CD4-positive, alpha-beta T cell treated with Interleukin-10 for 1 hour (primary cell): ENCODE data around the gene DOHH.

Source experiments
- DNase-seq: peaks from one replicate; pipeline ENCODE4 v3.0.0-alpha.2; 2020

DOHH gene

DNA sequence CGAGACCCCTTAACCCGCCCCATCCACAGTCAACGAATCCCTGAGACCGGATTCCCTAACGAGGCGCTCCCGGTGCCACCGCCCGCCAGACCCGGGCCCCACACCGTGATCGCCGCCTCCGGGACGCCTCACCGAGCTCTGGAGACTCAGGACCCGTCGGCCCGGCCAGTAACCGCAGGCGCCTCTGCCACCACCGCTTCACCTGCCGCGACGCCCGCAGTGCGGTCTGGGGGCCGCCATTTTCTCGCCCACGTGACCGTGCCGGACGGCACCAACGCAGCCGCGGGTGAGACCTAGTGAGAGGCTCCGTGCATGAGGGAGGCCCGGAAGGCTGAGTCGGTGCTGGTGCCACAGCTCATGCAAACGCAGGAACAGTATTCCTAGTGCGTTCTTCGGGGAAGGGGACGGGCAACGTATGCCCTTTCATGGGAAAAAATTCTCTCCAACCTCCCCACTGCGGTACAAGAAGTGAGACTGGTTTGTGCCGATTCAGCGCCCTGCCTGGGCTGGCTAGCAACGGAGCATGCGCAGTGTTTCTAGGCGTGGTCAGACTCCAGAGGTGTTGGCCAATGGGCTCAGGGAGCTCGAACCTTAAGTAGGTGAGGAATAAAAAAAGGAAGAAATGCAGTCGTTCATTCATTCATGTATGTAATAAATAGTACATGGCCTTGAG, at the start of gene DOHH:
DOHH (minus strand) TSS at position 246 of the 673 bp plus-strand sequence. CDS start 3,860 bp downstream, outside the sequence.
- peak; percentile 97 for DNase-seq

DNA sequence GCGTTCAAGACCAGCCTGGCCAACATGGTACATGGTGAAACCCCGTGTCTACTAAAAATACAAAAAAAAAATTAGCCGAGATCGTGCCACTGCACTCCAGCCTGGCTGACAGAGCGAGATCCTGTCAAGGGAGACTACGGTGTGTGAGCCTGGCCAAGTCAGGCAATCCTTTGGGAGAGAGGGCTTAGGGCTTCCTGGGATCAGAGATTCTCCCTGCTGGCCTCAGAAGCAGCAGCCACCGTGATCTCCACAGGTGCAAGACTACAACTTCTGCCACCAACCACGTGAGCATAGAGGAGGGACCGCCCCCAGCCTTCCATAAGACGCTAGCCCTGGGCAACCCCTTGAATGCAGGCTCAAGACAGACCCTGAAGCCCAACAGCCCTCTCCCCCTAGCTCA, 49.3 kb upstream of the DOHH start:
- DNase-seq = no peak

- no peak for DNase-seq
Measured at GRCh38 chr19:3548606-3549005, 48.1 kb upstream of the DOHH start.

GRCh38 chr19:3547767-3548282, 47.4 kb upstream of the DOHH start:
- no peak for DNase-seq

- peak; percentile 32 for DNase-seq
Measured at GRCh38 chr19:3547301-3547731, 46.8 kb upstream of the DOHH start.

DNA sequence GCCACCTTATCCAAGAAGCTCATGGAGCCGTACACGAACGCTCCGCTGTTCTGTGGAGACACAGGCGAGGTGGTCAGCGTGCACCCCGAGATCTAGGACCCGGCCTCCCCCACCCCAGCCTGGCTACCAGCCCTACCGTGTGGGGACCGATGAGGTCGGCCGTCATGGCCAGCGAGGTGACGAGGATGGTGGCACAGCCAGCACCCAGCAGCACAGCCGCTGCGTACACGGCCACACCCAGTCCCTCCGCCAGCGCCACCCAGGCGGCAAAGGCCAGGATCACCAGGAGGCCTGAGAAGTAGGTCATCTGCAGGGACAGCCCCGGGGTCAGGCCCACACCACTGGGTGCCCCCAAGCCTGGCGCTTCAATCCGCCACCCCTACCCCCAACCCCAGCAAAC, 45.6 kb upstream of the DOHH start:
- no peak for DNase-seq

DNA sequence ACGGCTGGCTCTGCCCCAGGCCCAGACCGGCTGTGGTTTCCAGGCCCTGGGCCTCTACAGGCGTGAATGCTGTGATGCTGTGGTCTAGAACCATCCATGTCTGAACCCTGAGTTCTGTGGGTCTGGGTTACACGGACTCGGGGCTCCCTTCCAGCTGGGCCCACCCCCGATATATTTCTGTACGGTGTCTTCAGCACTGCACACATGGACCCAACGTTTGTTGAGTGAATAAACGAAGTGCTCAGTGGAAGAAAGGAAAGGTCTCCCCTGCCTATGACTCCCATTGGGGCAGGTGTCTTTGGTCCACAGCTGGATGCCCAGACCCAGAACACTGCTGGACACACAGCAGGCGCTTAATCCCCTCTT, 45.2 kb upstream of the DOHH start:
- no peak for DNase-seq

DNA sequence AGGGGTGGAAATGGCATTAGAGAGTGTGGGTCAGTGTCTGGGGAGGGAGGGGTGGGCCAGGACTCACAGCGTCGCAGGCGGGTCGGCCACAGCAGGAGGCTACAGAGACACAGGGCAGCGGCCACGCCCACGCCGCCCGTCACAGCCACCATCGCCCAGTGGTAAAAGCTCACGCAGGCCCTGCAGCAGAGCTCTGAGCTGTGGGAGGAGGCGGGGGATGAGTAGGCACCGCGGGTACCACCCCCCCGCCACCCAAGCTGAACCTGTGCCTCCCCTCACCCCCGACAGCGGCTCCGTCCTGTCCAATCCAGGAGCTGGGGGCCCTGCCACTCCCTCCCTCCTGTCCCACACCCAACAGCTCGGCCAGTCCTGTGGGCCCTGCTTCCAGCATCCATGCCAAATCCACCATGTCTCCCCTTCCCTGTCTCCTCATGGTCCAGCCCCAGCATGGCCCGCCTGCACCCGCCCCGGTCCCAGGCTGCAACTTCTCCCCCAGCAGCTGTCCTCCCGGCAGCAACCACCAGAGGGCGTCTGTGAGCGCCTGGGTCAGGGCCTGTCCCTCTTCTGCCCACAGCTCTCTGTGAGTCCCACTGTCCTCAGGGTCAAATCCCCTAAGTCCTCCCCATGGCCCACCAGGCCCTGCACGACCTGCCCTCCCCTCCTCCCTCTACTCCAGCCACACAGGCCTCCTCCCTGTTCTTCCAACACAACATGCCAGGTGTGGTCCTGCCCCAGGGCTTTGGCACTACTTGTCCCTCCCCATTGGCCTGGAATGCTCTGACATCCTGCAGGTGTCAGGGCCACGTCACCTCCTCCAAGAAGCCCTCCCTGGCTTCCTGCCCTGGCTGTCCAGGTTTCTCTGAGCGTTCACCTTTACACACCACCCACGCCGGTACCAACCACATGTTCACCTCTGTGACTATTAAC, 44.5 kb upstream of the DOHH start:
- peak; percentile 79 for DNase-seq

DNA sequence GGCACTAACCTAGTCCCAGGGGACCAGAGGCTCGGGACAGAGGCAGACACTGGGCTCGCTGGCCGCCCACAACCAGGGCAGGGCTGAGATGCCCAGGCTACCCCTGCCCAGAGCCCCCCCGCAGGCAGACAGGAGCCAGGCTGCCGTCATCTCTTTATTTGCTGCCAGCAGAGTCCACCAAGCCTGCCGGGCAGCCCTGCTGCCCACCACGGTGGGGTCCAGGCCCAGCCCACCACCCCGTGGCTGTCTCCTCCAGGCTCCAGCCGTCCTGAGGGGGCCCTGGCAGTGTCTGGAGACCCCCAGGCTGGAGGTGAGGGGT, 43.5 kb upstream of the DOHH start:
- DNase-seq = no peak

GRCh38 chr19:3543150-3544057, 42.9 kb upstream of the DOHH start:
- DNase-seq = no peak

- no peak for DNase-seq
Measured at GRCh38 chr19:3539756-3540118, 39.3 kb upstream of the DOHH start.

- DNase-seq = no peak
Measured at GRCh38 chr19:3538965-3539755, 38.7 kb upstream of the DOHH start, which contains the start of gene TEKTIP1. Gene TEKTIP1 (plus strand): TSS chr19:3539174. CDS start chr19:3539178, 4 bp downstream.

DNA sequence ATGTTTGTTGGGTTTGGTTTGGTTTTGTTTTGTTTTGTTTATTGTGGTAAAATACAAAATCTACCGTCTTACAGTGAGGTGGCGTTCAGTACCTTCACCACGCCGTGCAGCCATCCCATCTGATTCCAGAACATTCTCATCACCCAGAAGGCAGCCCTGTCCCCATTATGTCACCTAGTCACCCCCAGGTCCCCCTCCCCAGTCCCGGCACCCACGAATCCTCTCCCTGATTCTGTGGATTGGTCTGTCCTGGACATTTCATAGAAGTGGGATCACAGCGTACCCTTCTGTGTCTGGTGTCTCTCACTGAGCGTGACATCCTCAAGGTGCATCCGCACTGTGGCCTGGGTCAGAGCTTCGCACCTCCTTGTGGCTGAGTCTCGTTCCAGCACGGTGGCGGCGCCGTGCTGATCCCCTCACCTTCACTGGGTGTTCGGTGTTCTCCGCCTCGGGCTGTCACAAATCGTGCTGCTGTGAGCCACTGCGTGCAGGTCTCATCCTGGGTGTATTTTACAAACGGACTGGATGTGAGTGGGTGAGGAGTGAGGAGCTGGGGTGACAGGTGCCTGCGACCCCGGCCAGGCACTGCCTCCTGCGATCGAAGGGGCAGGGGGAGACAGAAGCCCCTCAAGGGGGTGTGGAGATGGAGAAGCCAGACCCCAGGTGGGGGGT, 37.9 kb upstream of the DOHH start:
- no peak for DNase-seq

GRCh38 chr19:3537438-3538240, 37.2 kb upstream of the DOHH start:
- DNase-seq = no peak

- DNase-seq = no peak
Measured at GRCh38 chr19:3537101-3537437, 36.6 kb upstream of the DOHH start.

- DNase-seq = no peak
Measured at GRCh38 chr19:3536429-3537100, 36.1 kb upstream of the DOHH start.

DNA sequence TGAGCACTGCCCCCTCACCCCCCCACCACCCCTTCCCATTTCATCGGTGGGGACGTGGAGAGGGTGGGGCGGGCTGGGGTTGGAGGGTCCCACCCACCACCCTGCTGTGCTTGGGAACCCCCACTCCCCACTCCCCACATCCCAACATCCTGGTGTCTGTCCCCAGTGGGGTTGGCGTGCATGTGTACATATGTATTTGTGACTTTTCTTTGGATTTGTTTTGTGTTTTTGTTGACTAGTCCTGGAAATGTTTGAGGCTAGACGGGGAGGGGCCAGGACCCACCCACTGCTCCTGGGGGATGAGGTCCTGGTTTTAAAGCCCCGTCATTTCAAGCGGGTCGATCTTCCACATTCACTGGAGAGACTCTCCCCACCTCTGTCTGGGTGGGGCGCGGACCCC, 35.5 kb upstream of the DOHH start:
- no peak for DNase-seq

DNA sequence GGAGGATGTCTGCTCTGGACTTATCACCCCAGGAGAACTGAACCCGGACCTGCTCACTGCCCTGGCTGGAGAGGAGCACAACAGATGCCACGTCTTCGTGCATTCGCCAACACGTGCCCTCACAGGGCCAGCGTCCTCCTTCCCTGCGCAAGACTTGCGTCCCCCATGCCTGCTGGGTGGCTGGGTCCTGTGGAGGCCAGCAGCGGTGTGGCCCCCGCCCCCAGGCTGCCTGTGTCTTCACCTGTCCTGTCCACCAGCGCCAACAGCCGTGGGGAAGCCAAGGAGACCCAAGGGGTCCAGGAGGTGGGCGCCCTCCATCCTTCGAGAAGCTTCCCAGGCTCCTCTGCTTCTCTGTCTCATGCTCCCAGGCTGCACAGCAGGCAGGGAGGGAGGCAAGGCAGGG, 35.1 kb upstream of the DOHH start:
- DNase-seq = no peak

DNA sequence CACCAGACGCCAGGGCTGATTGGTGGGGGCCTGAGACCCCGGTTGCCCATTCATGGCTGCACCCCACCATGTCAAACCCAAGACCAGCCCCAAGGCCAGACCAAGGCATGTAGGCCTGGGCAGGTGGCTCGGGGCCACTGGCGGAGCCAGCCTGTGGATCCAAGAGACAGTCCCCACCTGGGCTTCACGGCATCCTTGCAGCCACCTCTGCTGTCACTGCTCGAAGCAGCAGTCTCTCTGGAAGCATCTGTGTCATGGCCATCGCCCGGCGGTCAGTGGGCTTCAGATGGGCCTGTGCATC, 34.7 kb upstream of the DOHH start:
- no peak for DNase-seq
